ENCODE data around the gene MEDAG.
A peak's percentile ranks its signal among the peaks of the same experiment; 100 is the strongest.

The MEDAG gene

DNA sequence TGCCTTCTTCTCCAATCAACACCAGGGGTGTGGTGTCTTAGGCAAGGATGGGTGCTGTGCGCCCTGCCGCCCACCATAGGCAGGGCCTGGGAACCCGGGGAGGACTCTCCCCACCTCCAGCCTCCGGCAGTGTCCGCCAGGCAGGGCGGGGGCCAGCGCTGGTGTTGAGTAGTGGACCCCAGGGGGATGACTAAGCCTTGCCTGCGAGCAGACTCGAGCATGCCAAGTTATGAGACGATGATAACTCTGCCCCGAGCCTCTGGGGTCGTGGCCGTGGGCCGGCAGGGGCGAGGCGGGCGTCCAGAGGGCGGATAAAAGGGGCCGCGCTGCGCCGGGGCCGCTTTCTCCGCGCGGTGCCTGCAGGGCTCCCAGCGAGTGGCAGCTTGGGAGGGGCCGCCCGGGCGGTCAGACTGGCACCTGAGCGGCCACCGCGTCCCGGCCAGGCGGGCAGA lies at the start of gene MEDAG:
TSS of gene MEDAG (plus strand) at position 340 of the 452 bp plus-strand sequence. CDS start 245 bp downstream, outside the sequence.
- DNase-seq (ENCODE audit: low read depth): peak; percentile 50
- Histone ChIP-seq H3K4me1 (ENCODE audit: control insufficient read depth, insufficient read depth, low read length) (peaks cover 34% of the 10 kb centered on the region), H3K36me3 (ENCODE audit: control insufficient read depth, insufficient read depth, low read length, severe bottlenecking) (peaks cover 11% of the 10 kb centered on the region), H3K9ac (ENCODE audit: low read length) (peak within 1 kb of the TSS; percentile 94), H3K9me3 (ENCODE audit: control insufficient read depth, low read length) (no peaks in the 10 kb centered on the region), H3K4me3 (ENCODE audit: low read length) (peak within 1 kb of the TSS; percentile 94), H3K27me3 (replicated peaks; ENCODE audit: control insufficient read depth, insufficient read depth, low read length) (no peaks in the 10 kb centered on the region)

- no peaks in the 10 kb centered on the region for H3K4me1 ChIP-seq (ENCODE audit: control insufficient read depth, insufficient read depth, low read length)
- DNase-seq (ENCODE audit: low read depth): no peak
- no peaks in the 10 kb centered on the region for H3K36me3 ChIP-seq (ENCODE audit: control insufficient read depth, insufficient read depth, low read length, severe bottlenecking)
- H3K27me3 ChIP-seq (replicated peaks; ENCODE audit: control insufficient read depth, insufficient read depth, low read length): no peaks in the 10 kb centered on the region
- no peak overlapping the region for H3K4me3 ChIP-seq (ENCODE audit: low read length)
- no peak overlapping the region for H3K9ac ChIP-seq (ENCODE audit: low read length)
- peaks cover 8% of the 10 kb centered on the region for H3K9me3 ChIP-seq (ENCODE audit: control insufficient read depth, low read length)
Observed at GRCh38 chr13:30857018-30857417, 49.1 kb upstream of the MEDAG start.

- Histone ChIP-seq H3K36me3 (ENCODE audit: control insufficient read depth, insufficient read depth, low read length, severe bottlenecking) (no peaks in the 10 kb centered on the region), H3K9ac (ENCODE audit: low read length) (no peak overlapping the region), H3K27me3 (replicated peaks; ENCODE audit: control insufficient read depth, insufficient read depth, low read length) (no peaks in the 10 kb centered on the region), H3K4me3 (ENCODE audit: low read length) (no peak overlapping the region), H3K9me3 (ENCODE audit: control insufficient read depth, low read length) (peaks cover 8% of the 10 kb centered on the region), H3K4me1 (ENCODE audit: control insufficient read depth, insufficient read depth, low read length) (peaks cover 4% of the 10 kb centered on the region)
- DNase-seq (ENCODE audit: low read depth): no peak
Observed at GRCh38 chr13:30857636-30858035, 48.4 kb upstream of the MEDAG start.

DNA sequence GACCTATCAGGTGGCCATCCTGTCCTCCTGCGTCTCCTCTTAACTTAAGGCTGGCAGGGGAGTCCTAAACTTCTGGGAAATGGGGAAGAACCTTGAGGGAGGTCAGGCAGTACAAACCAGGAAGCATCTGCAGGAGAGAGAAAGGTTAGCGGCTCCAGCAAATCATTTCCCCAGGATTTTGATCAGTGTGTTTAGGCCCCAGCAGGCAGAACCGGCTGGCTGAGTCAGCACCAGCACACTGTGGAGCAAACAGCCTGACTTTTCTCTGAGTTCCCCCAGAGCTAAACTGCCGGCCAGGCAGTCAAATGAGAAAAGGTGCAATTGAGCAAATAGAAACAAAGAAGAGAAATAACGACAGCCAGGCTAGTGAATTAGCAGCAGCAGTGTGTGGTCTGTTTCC lies 46.7 kb upstream of the MEDAG start:
- no peak overlapping the region for H3K9ac ChIP-seq (ENCODE audit: low read length)
- H3K27me3 ChIP-seq (replicated peaks; ENCODE audit: control insufficient read depth, insufficient read depth, low read length): no peaks in the 10 kb centered on the region
- no peak for DNase-seq (ENCODE audit: low read depth)
- no peaks in the 10 kb centered on the region for H3K36me3 ChIP-seq (ENCODE audit: control insufficient read depth, insufficient read depth, low read length, severe bottlenecking)
- H3K9me3 ChIP-seq (ENCODE audit: control insufficient read depth, low read length): peaks cover 8% of the 10 kb centered on the region
- H3K4me3 ChIP-seq (ENCODE audit: low read length): no peak overlapping the region
- H3K4me1 ChIP-seq (ENCODE audit: control insufficient read depth, insufficient read depth, low read length): peaks cover 16% of the 10 kb centered on the region

DNA sequence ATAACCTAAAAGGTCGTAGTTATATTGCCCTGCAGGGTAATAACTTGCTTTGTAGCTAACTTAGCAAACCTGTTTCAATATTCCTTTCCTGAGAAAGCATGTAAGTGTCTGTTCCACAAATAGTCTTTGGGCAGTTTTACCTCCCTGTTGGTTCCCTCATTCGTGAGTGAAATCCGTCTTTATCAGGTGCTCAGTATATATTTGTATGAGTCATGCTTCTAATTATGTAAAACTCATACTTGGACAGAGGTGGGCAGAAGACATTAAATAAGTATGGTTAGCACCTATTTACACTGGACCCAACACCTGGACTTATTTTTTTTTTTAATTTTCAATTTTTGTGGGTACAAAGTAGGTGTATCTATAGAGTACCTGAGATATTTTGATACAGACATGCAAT lies 44.9 kb upstream of the MEDAG start:
- no peak overlapping the region for H3K9ac ChIP-seq (ENCODE audit: low read length)
- H3K9me3 ChIP-seq (ENCODE audit: control insufficient read depth, low read length): peaks cover 8% of the 10 kb centered on the region
- no peak for DNase-seq (ENCODE audit: low read depth)
- no peaks in the 10 kb centered on the region for H3K27me3 ChIP-seq (replicated peaks; ENCODE audit: control insufficient read depth, insufficient read depth, low read length)
- no peak overlapping the region for H3K4me3 ChIP-seq (ENCODE audit: low read length)
- H3K36me3 ChIP-seq (ENCODE audit: control insufficient read depth, insufficient read depth, low read length, severe bottlenecking): no peaks in the 10 kb centered on the region
- H3K4me1 ChIP-seq (ENCODE audit: control insufficient read depth, insufficient read depth, low read length): peaks cover 35% of the 10 kb centered on the region

GRCh38 chr13:30861836-30862467 lies 44.1 kb upstream of the MEDAG start:
- Histone ChIP-seq H3K9ac (ENCODE audit: low read length) (no peak overlapping the region), H3K4me1 (ENCODE audit: control insufficient read depth, insufficient read depth, low read length) (peaks cover 43% of the 10 kb centered on the region), H3K4me3 (ENCODE audit: low read length) (no peak overlapping the region), H3K9me3 (ENCODE audit: control insufficient read depth, low read length) (peaks cover 8% of the 10 kb centered on the region), H3K27me3 (replicated peaks; ENCODE audit: control insufficient read depth, insufficient read depth, low read length) (no peaks in the 10 kb centered on the region), H3K36me3 (ENCODE audit: control insufficient read depth, insufficient read depth, low read length, severe bottlenecking) (no peaks in the 10 kb centered on the region)
- DNase-seq (ENCODE audit: low read depth): no peak

DNA sequence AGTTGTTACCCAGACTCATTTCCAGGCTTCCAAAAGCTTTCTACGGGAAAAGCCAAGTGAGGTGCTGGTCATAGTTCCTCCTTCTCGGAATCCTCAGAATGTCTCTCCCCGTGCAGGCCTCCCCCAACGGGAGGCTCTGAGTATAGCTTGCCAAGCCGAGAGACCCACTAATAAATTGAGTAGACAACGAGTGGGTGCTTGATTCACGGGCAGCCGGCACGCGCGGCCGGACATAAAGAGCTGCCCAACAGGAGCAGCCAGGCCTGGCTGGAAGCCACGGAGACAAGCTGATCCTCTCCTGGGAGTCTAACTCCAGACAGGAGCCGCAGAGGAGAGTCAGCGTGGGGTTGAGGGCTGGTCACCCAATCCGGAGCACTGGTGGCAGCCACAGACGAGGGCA lies 43.4 kb upstream of the MEDAG start:
- Histone ChIP-seq H3K27me3 (replicated peaks; ENCODE audit: control insufficient read depth, insufficient read depth, low read length) (no peaks in the 10 kb centered on the region), H3K9me3 (ENCODE audit: control insufficient read depth, low read length) (peaks cover 8% of the 10 kb centered on the region), H3K4me1 (ENCODE audit: control insufficient read depth, insufficient read depth, low read length) (peaks cover 50% of the 10 kb centered on the region), H3K36me3 (ENCODE audit: control insufficient read depth, insufficient read depth, low read length, severe bottlenecking) (no peaks in the 10 kb centered on the region), H3K4me3 (ENCODE audit: low read length) (no peak overlapping the region), H3K9ac (ENCODE audit: low read length) (no peak overlapping the region)
- DNase-seq (ENCODE audit: low read depth): no peak

DNA sequence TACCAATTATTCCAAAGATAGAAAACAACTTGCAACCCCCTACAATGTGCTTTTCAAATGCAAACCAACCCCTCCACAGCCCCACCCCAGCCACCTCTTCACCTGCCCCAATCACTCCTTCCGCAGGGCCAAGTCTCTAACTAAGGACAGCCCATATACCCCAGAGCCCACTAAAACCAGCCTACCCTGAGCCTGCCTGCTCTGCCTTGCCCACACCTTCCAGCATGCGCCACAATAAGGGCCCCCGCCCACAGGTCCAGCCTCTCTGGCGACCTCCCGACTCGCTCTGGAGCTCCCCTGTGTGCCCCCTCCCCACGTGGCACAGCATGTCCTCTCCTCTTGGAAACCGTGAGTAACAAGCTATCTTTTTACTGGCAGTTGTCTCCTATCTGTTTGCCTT lies 42.8 kb upstream of the MEDAG start:
- no peak overlapping the region for H3K4me3 ChIP-seq (ENCODE audit: low read length)
- H3K27me3 ChIP-seq (replicated peaks; ENCODE audit: control insufficient read depth, insufficient read depth, low read length): no peaks in the 10 kb centered on the region
- no peak overlapping the region for H3K9ac ChIP-seq (ENCODE audit: low read length)
- no peak for DNase-seq (ENCODE audit: low read depth)
- H3K9me3 ChIP-seq (ENCODE audit: control insufficient read depth, low read length): peaks cover 5% of the 10 kb centered on the region
- no peaks in the 10 kb centered on the region for H3K36me3 ChIP-seq (ENCODE audit: control insufficient read depth, insufficient read depth, low read length, severe bottlenecking)
- peaks cover 55% of the 10 kb centered on the region for H3K4me1 ChIP-seq (ENCODE audit: control insufficient read depth, insufficient read depth, low read length)

GRCh38 chr13:30863796-30864195 lies 42.3 kb upstream of the MEDAG start:
- Histone ChIP-seq H3K4me1 (ENCODE audit: control insufficient read depth, insufficient read depth, low read length) (peaks cover 61% of the 10 kb centered on the region), H3K9me3 (ENCODE audit: control insufficient read depth, low read length) (no peaks in the 10 kb centered on the region), H3K9ac (ENCODE audit: low read length) (peak overlapping the region; percentile 91), H3K27me3 (replicated peaks; ENCODE audit: control insufficient read depth, insufficient read depth, low read length) (no peaks in the 10 kb centered on the region), H3K36me3 (ENCODE audit: control insufficient read depth, insufficient read depth, low read length, severe bottlenecking) (no peaks in the 10 kb centered on the region), H3K4me3 (ENCODE audit: low read length) (no peak overlapping the region)
- DNase-seq (ENCODE audit: low read depth): no peak

- H3K27me3 ChIP-seq (replicated peaks; ENCODE audit: control insufficient read depth, insufficient read depth, low read length): no peaks in the 10 kb centered on the region
- peaks cover 69% of the 10 kb centered on the region for H3K4me1 ChIP-seq (ENCODE audit: control insufficient read depth, insufficient read depth, low read length)
- no peaks in the 10 kb centered on the region for H3K36me3 ChIP-seq (ENCODE audit: control insufficient read depth, insufficient read depth, low read length, severe bottlenecking)
- H3K9ac ChIP-seq (ENCODE audit: low read length): peak overlapping the region; percentile 91
- DNase-seq (ENCODE audit: low read depth): peak; percentile 84
- H3K4me3 ChIP-seq (ENCODE audit: low read length): peak overlapping the region; percentile 76
- no peaks in the 10 kb centered on the region for H3K9me3 ChIP-seq (ENCODE audit: control insufficient read depth, low read length)
Observed at GRCh38 chr13:30864433-30865122, 41.5 kb upstream of the MEDAG start.

GRCh38 chr13:30865123-30866049 lies 40.7 kb upstream of the MEDAG start:
- Histone ChIP-seq H3K9me3 (ENCODE audit: control insufficient read depth, low read length) (no peaks in the 10 kb centered on the region), H3K36me3 (ENCODE audit: control insufficient read depth, insufficient read depth, low read length, severe bottlenecking) (no peaks in the 10 kb centered on the region), H3K27me3 (replicated peaks; ENCODE audit: control insufficient read depth, insufficient read depth, low read length) (no peaks in the 10 kb centered on the region), H3K4me3 (ENCODE audit: low read length) (peak overlapping the region; percentile 76), H3K4me1 (ENCODE audit: control insufficient read depth, insufficient read depth, low read length) (peaks cover 74% of the 10 kb centered on the region), H3K9ac (ENCODE audit: low read length) (peak overlapping the region; percentile 91)
- peak; percentile 96 for DNase-seq (ENCODE audit: low read depth)

Data from adipocyte (in vitro differentiated cells).